Right ventricle myocardium superior (tissue), 1 donor: Measurements from ENCODE around the gene CELA2A. TPM values are rescaled to one million over a fixed set of nuclear protein-coding genes. Genes with fewer than 3 reads are reported as not detected.
"Not testable (repeated sequence)": the region's sequence is repeated elsewhere in the genome, so short reads cannot be mapped to it uniquely, and the experiment has no call there.

ENCODE experiments used
- ATAC-seq: fragments of 200-7000 bp; cut with Tn5 transposase; one replicate; pipeline ENCODE4 v1.9.1; 2020; ENCODE audit warnings: mild to moderate bottlenecking; ENCODE audit not compliant: poor library complexity
- DNase-seq: peaks from one replicate; pipeline ENCODE4 v3.0.0-alpha.2; 2020
- intact Hi-C: fragments of 100-400 bp; cut with DNase I; formaldehyde crosslinking; loops from one replicate; pipeline ENCODE4 v1.11.2; 2022
- total RNA-seq: library from RNA; stranded (reverse); fragmentation: NEBNext Ultra II Directional; extraction: Animal tissue kit (Norgen Biotek cat#: 25700); gene quantifications from one replicate; pipeline ENCODE4 v1.2.1, GENCODE V29; 2021
- donor health status: DM: no; HTN: yes; CAD: no; lungs with severe emphysema.

Gene CELA2A
- total RNA-seq, 1 donor from 2014 or later = not detected

DNA sequence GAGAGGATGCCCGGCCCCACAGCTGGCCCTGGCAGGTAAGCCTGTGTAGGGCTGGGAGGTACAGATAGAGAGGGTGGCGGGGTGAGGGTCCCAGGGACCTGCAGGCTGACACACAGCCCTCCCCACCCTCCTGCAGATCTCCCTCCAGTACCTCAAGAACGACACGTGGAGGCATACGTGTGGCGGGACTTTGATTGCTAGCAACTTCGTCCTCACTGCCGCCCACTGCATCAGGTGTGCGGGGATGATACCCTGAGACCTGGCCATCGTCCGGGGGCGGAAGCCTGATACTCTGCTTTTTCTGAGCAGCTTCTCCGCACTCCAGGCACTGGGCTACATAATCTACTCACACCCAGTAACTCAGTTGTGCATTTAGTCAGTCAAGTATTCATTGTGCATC, 16.2 kb upstream of the CELA2A start:
- no peak for DNase-seq
- intact Hi-C loops = no loop called here
- no peak for ATAC-seq

DNA sequence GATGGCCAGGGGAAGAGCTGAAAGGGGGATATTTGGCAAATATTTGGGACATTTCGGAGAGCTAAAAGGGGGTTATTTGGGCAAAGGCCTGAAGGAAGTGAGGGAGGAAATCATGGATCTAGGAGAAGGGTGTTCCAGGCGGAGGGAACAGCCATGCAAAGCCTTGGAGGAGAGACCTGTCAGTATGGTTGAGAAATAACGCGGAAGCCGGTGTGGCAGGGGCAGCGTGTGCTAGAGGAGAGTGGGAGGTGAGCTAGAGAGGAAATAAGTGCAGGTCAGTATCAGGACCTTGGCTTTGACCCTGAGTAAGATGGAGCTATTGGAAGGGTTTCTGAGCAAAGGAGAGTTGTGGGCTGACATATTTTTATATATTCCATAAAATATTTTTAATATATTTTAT, 15.3 kb upstream of the CELA2A start:
- intact Hi-C loops = no loop called here
- DNase-seq = no peak
- ATAC-seq = no peak

DNA sequence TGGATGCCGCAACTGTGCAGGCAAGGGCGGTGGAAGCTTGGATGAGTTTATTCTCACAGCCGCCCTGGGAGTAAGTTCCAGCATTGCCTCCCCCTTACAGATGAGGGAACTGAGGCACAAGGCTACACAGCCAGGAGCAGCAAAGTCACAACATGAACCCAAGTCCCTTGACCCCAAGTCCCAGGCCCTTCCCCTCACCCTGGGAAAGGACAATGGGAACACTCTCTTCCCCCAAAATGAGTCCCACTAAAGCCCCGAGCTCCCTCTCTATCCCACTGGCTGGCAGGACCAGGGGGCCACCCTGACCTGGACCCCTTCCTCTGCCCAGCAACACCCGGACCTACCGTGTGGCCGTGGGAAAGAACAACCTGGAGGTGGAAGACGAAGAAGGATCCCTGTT, 14.4 kb upstream of the CELA2A start:
- intact Hi-C loops = no loop called here
- ATAC-seq (no peak), DNase-seq (no peak)

DNA sequence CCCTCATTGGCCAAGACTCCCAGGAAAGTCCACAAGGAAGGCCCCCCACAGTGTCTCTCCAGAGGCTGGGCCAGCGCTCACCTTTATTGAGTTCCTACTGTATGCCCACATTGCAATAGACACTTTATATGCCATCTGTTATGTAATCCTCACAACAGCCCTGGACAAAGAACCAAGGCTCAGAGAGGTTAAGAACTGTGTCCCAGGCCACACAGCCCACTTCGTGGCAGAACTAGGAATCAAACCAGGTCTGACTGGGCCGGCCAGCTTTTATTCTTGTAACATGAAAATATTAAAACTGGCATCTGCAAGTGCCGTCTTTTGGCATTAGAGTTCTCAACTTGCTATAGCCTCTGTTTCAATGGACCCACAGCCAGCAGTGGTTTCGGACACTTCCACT, 13.8 kb upstream of the CELA2A start:
- no peak for DNase-seq

DNA sequence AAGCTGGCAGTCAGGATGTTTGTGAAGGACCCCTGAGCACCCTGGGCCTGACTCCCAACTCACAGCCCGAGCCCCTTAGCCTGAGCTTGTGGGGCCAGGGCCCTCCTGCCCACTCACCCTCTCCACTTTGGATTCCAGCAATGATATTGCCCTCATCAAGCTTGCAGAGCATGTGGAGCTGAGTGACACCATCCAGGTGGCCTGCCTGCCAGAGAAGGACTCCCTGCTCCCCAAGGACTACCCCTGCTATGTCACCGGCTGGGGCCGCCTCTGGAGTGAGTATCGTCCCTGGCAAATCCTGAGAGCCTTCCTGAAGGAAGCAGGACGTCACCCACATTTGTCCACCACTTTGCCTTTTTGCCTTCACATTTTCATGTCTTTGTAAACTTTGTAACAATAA, 13.3 kb upstream of the CELA2A start:
- ATAC-seq (no peak), DNase-seq (no peak)
- intact Hi-C loops = no loop called here

More for the DNA sequence above, 13.8 kb upstream of the CELA2A start:
- intact Hi-C loops = no loop called here
- no peak for ATAC-seq

DNA sequence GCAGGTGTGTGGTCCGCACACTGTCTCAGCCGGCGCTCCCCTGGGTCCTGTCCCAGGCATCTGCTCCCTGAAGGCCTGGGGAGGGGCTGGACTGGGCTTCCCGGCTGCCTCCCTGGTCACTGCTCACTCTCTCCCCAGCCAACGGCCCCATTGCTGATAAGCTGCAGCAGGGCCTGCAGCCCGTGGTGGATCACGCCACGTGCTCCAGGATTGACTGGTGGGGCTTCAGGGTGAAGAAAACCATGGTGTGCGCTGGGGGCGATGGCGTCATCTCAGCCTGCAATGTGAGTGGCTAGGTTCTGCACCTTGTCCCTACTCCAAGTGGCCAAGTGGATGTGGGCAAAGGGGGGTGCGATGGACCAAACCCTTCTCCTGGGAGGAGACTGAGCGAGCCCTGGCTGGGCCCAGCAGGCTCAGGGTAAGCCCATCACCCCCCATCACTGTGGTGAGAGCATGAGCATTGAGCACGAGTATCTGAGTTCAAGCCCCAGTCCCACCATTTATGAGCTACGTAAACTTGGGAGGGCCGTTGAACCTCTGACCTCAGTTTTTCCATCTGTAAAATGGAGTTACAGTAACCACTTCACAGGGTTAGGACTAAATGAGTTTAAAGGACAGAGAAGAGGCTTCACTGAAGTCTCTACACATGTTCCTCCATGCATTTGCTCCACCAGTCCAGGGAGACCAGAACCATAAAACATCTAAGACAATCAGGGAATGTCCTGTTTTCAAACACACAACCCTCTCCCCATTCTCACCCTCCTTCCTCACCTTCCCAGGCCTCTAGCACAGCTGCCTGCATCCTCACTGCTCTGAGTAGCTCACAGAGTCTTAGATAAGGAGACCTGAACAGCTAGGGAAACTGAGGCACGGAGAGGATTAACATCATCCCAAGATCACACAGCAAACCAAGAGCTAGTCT, 11.8 kb upstream of the CELA2A start:
- no peak for ATAC-seq
- DNase-seq = no peak
- intact Hi-C loops = no loop called here

DNA sequence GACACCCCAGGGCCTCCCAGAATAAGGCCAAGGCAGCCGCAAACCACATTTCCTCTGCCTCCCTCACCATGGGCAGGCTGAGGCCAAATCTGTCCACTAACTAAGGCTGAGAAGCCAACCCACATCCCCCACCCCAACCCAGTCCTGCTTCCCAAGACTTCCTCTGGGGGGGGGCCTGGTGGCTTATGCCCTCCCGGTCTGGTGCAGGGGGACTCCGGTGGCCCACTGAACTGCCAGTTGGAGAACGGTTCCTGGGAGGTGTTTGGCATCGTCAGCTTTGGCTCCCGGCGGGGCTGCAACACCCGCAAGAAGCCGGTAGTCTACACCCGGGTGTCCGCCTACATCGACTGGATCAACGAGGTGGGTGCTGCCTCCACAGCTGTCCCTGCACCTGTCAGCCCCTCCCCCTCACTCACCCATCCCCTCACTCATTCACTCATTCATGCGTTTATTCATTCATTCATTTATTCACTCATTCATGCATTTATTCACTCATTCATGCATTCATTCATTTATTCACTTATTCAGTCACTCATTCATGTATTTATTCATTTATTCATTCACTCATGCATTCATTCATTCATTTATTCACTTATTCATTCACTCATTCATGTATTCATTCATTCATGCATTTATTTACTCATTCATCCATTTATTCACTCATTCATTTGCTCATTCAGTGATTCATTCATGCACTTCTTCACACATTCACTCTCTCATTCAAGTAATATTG, 11.0 kb upstream of the CELA2A start:
- ATAC-seq (no peak), DNase-seq (no peak)
- intact Hi-C loops = no loop called here

DNA sequence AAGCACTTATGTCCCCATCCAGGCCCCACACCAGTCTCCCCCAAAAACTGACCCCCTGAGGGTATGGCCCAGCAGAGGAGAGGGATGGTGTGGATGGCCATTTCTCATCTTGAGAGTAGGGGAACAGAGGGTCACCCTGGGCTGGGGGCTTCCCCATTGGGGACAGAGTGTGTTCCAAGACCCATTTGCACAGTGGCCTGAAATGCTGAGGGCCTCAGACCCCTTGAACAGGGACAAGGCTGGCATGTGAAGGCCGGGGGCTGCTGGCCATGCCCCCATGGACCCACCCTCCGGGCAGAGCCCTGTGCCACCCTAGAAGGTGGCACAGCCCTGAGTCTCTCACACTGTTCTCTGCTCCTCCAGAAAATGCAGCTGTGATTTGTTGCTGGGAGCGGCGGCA, 10.3 kb upstream of the CELA2A start:
- intact Hi-C loops = no loop called here
- no peak for DNase-seq

DNA sequence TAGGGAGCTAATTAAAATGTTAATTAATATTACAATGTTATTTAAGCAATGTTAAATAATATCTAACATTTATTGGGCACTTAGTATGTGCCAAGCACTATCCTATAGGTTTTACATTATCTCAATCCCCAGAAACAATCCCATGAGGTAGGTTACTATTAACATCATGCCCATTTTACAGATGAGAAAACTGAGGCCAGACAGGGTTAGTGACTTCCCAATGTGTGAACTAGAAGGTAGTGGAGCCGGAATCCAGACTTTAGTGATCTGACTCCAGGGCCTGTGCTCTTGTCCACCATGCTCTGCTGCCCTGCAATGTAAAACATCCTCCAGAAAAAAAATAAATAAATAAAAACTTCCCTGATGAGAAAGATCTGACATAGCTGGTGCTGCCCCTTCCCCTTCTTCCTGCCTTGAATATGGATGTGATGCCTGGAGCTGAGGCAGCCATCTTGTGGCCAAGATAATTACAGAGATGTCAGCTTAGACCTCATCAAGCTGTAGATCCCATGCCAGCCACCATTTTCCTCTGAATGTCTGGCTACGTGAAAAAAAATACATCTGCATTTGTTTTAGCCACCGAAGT, 7.6 kb upstream of the CELA2A start:
- no peak for DNase-seq
- no peak for ATAC-seq
- intact Hi-C loops = no loop called here

More for the DNA sequence above, 10.3 kb upstream of the CELA2A start:
- ATAC-seq = no peak

DNA sequence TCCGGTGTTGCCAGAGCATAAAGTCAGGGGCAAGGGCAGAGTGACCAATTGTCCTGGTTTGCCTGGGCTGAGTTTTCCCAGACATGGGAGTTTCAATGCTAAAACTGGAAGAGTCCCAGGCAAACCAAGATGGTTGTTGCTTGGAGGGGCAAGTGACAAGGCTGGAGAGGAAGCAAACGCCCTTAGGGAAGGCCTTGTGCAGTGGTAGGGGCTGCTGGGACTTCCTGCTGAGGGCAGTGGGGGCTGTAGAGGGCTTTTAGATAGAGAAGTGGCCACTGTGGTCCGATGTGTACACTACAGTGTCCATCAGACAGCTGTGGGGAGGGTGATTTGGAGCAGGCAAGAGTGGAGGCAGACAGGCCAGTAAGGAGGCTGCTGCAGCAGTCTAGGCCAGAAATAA, 7.0 kb upstream of the CELA2A start:
- ATAC-seq (no peak), DNase-seq (no peak)
- intact Hi-C loops = no loop called here

DNA sequence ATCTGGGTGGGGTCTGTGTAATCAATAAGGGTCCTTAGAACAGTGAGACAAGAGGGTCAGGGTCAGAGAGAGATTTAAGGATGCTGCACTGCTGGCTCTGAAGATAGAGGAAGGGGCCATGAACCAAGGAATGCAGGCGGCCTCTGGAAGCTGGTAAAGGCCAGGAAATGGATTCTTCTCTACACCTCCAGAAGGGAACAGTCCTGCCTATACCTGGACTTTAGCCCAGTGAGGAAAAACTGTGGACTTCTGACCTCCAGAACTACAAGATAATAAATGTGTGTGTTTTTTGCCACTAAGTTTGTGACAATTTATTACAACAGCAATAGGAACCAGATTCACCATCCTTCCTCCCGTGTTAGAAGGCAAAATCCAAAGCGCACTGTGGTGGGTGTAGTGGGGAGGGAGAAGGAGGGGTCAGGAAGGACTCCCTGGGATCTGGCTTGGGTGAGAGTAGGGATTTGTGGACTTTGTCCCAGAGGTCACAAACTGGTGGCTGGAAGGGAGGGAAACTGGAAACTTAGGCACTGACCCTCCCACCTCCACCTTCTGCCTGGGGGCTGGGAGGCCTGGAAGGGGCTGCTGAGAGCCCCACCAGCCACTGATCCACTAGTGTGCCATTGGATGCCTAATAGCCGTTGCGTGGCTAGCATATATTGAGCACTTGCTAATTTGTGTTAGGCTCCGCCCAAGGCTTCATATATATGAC, 5.4 kb upstream of the CELA2A start:
- ATAC-seq (no peak), DNase-seq (no peak)
- intact Hi-C loops = no loop called here

DNA sequence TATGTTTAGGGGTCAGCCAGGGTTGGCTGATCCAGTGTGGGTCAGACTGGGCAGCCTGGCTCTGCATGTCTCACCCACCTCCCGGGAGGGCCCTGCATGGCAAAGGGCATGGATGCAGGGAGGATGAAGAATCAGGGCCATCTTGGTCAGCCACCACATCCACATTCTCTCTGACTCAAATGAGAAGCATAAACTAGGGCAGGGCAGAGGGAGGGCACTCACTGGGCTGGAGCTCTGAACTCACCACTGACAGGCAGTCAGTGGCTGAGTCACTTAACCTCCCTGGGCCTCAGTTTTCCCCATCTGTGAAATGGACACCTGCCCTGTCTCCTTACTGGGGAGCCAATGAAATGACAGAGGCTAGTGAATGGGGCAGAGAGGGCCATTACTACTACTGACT, 4.3 kb upstream of the CELA2A start:
- DNase-seq (no peak), ATAC-seq (no peak)
- intact Hi-C loops = no loop called here

DNA sequence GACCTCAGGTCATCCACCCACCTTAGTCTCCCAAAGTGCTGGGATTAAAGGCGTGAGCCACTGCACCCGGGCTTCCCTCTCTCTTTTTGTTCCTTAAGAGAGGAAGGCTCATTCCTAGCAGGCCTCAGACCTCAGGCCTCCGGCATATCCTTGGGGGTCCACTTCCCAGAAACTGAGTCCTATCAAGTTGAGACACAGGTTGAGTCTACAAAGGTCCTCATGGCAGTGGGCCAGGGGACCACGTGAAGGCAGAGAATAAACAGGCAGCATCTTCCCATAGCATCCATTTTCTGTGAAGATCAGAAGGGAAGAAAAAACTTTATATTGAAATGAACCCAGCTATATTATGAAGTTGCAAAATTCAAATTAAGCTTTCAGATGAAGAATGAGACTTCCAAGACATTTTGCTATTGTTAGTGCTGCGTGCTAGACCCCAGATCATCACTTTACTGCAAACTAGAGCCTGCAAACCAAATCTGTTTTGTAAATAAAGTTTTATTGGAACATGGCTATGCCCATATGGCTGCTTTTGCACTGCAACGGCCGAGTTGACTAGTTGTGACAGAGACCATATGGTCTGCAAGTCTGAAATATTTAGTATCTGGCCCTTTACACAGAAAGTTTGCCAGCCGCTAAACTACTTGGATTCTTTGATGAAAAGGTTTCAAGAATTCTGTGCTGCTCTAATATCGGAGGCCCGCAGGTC, 3.5 kb upstream of the CELA2A start:
- intact Hi-C loops = no loop called here
- no peak for ATAC-seq

DNA sequence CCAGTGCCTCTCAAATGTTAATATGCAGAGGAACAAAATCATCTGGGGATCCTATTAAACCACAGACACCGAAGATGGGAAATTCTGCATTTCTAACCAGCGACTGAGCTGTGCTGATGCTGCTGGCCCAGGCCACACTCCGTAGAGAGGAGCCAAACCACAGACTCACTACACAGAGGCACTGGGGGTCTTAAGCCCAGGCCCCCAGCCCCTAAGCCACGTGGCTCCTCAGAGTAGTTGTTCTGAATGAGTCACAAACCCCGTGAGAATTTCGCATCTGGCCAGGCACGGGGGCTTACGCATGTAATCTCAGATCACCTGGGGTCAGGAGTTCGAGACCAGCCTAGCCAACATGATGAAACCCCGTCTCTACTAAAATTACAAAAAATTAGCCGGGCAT, 2.8 kb upstream of the CELA2A start:
- no peak for ATAC-seq
- no peak for DNase-seq
- intact Hi-C loops = no loop called here

More for the DNA sequence above, 3.5 kb upstream of the CELA2A start:
- no peak for DNase-seq

DNA sequence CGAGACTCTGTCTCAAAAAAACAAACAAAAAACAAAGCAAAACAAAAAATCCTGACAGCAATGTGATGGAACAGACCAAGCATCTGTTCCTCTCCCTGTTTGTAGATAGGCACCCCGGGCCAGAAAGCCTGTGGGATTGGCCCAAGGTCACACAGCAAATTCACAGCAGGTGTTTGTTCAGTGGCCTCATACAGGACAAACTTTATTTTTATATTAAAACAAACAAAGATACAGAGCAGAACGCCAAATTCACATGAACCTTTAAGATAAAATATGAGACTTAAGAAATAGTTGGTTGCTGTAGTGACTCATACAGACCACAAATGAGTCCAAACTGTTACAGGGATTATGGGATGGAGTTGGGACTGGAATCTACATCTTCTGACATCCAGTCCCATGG, 2.3 kb upstream of the CELA2A start:
- ATAC-seq = no peak
- intact Hi-C loops = no loop called here
- DNase-seq = no peak

DNA sequence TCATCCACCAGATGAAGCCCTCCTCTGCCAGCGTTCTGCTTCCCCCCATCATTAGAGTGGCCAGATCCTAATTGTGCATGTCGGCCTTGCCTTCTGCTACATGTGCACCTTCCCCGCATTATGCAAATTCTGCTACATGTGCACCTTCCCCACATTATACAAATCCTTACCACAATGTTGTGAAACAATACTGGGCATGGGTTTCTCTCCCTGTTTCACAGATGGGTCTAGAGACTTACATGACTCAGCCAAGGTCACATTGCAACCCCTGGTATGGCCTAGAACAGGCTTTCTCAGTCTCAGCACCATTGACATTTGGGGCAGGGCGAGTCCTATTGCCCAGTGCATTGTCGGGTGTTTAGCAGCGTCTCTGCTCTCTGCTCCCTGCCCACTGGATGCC, 1.0 kb upstream of the CELA2A start:
- intact Hi-C loops = no loop called here
- ATAC-seq = no peak
- no peak for DNase-seq

DNA sequence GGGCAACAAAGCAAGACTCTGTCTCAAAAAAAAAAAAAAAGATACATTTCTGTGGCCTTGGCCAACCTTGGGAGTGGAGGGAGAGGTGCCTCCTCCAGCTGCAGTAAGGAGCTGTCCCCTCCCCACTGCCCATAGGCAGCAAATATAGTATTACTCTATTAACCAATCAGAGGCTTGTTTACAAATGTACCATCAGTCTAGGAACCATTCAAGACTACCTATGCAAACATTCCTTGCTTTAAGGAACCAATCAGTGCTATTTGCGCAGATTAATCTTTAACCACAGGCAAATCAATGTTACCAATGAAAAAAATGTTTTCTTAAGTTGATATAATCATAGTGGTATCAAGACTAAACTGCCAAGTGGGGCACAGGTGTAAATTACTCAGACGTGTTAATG, 1.1 kb downstream of the CELA2A start:
- ATAC-seq (no peak), DNase-seq (no peak)
- intact Hi-C loops = no loop called here

DNA sequence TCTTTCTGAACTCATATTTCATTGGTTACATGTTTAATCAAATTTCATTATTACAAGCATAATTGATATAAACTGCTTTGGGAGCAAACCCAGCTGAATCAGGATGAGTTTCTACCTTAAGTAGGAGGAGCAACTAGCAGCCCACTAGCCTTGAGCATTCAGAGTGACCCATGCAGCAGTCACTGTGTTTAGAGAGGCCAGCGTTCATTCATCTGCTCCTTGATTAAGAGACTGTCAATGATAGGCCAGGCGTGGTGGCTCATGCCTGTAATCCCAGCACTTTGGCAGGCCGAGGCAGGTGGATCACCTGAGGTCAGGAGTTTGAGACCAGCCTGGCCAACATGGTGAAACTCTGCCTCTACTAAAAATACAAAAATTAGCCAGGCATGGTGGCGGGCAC, 1.9 kb downstream of the CELA2A start:
- DNase-seq, ATAC-seq, intact Hi-C loops: not testable (repeated sequence)
